ENCODE data around the gene TLR5.

- TF ChIP-seq, protein P1, sequence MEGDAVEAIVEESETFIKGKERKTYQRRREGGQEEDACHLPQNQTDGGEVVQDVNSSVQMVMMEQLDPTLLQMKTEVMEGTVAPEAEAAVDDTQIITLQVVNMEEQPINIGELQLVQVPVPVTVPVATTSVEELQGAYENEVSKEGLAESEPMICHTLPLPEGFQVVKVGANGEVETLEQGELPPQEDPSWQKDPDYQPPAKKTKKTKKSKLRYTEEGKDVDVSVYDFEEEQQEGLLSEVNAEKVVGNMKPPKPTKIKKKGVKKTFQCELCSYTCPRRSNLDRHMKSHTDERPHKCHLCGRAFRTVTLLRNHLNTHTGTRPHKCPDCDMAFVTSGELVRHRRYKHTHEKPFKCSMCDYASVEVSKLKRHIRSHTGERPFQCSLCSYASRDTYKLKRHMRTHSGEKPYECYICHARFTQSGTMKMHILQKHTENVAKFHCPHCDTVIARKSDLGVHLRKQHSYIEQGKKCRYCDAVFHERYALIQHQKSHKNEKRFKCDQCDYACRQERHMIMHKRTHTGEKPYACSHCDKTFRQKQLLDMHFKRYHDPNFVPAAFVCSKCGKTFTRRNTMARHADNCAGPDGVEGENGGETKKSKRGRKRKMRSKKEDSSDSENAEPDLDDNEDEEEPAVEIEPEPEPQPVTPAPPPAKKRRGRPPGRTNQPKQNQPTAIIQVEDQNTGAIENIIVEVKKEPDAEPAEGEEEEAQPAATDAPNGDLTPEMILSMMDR (conservative IDR thresholded peaks at IDR 0.05): no peak
- TF ChIP-seq EZH2 (IDR thresholded peaks at IDR 0.05; ENCODE audit: low read depth): no peak
Observed at GRCh38 chr1:223179786-223180185, 36.7 kb upstream of the TLR5 start.
